Posterior cingulate gyrus (tissue), 11 donors: ENCODE data around the gene NUDCD3.

Experiments
- DNase-seq, 10 donors: peaks; one replicate each; pipeline versions ENCODE4 v3.0.0 to v3.0.0-alpha.2; 2020 to 2021; ENCODE audit warnings: mixed read lengths in 3 of 10
- intact Hi-C: fragments of 100-400 bp; cut with DNase I; formaldehyde crosslinking; loops from one replicate; pipeline ENCODE4 v1.15.1; 2023

Gene NUDCD3

DNA sequence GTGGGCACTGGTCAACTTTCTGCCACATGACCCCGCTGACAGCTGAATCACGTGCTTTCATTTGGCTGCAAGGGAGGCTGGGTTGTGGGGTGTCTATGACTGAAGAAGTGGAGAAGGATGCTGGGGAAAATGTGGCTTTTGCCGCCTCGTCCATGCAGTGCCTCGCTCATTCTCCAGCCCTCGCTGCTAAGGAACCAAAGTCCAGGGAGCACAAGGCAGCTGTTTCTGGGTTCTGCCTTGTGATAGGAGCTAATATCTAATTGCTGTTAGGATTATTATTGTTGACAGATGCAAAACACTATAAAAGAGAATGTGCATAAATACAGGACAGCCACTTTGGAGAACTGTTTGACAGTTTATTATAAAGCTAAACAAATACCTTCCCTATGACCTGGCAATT is 160.1 kb downstream of the NUDCD3 start:
- intact Hi-C loops, result no loop called here
- DNase-seq, result no peak

DNA sequence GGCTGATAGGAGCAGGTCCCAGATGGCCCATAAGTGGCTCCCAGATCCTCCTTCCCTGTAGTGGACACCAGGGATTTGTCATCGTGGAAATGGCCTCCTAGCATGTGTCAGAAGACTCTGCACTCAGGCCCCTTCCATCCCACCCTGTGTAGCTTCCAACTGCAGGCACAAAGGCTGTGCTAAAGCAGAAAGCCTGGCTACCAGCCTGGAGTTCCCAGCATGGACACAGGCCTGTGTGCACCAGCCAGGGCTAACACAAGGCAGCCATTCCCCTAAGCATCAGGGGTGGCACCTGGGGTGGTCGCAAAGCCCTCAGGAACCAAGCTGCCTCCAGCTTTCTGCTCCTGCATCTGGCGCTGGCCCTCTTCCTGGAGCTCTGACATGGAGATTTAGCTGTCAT is 160.6 kb downstream of the NUDCD3 start:
- intact Hi-C loops, result no loop called here

More for the DNA sequence above, 160.6 kb downstream of the NUDCD3 start:
- no peak for DNase-seq
